Measurements from ENCODE around the gene THAP5.

GRCh38 chr7:108522780-108523179 is 46.7 kb downstream of the THAP5 start:
- TF ChIP-seq CTCF (conservative IDR thresholded peaks at IDR 0.05) (no peak), EZH2 (IDR thresholded peaks at IDR 0.05; ENCODE audit: low read depth) (no peak)
